ENCODE data around the gene XIRP2. TPM values are rescaled to one million over a fixed set of nuclear protein-coding genes. Genes with fewer than 3 reads are reported as not detected.

The XIRP2 gene
- total and polyA plus RNA-seq, 10 of the 15 experiments (the other 5 are each of a cell fraction or from before 2014, with no cell fraction given), result 0.03 TPM; not detected in 9

- TF ChIP-seq ZBTB11 (CRISPR knock-in tag; IDR thresholded peaks at IDR 0.05), result no peak
- TF ChIP-seq EED (IDR thresholded peaks at IDR 0.05; ENCODE audit: low read depth), result no peak
- TF ChIP-seq STAT1 (conservative IDR thresholded peaks at IDR 0.05), result no peak
- TF ChIP-seq MXI1 (IDR thresholded peaks at IDR 0.05; ENCODE audit: low read depth, low read length), result no peak
- no peak for TF ChIP-seq ATF2 (IDR thresholded peaks at IDR 0.05; ENCODE audit: low read length)
- TF ChIP-seq ZNF622 (IDR thresholded peaks at IDR 0.05), result no peak
- no peak for TF ChIP-seq TCF12 (IDR thresholded peaks at IDR 0.05; ENCODE audit: low read depth, low read length)
Measured at GRCh38 chr2:166944909-166945308, 56.6 kb downstream of the XIRP2 start (continued).

GRCh38 chr2:166957686-166958085 is 69.4 kb downstream of the XIRP2 start:
- H3K4me3 ChIP-seq, result no peak overlapping the region
- ChIA-PET RAD21 (ENCODE audit: unreplicated experiment) (no interaction called here), CTCF (no interaction called here), POLR2A (no interaction called here), SMC1A (ENCODE audit: uncharacterized antibody, unreplicated experiment) (no interaction called here)
- no peaks in the 10 kb centered on the region for H3K27me3 ChIP-seq (replicated peaks in 1 of 2; ENCODE audit: control insufficient read depth in 2 of 2, insufficient read depth in 2 of 2, low read length in 1 of 2)
- DNase-seq (ENCODE audit: low read depth, low spot score) (no peak), ATAC-seq (no peak), FAIRE-seq (no peak)
- TF ChIP-seq ZBTB4 (CRISPR knock-in tag; IDR thresholded peaks at IDR 0.05) (no peak), CREB1 (IDR thresholded peaks at IDR 0.05; ENCODE audit: low read depth) (no peak), ZNF207 (IDR thresholded peaks at IDR 0.05; ENCODE audit: borderline replicate concordance) (no peak), CBFB (IDR thresholded peaks at IDR 0.05; ENCODE audit: low read depth) (no peak), ZNF687 (IDR thresholded peaks at IDR 0.05) (no peak), ZBED1 (IDR thresholded peaks at IDR 0.05; ENCODE audit: borderline replicate concordance) (no peak)
- no peak overlapping the region for H3K9ac ChIP-seq (ENCODE audit: control insufficient read depth, insufficient read depth, low read length)
- no peaks in the 10 kb centered on the region for H3K36me3 ChIP-seq (ENCODE audit: control insufficient read depth in 2 of 2, insufficient read depth in 2 of 2, low read length in 1 of 2)
- no peak overlapping the region for H2AFZ ChIP-seq (ENCODE audit: control insufficient read depth, low read depth, low read length)
- no peaks in the 10 kb centered on the region for H4K20me1 ChIP-seq (ENCODE audit: control insufficient read depth, insufficient read depth)
- H3K79me2 ChIP-seq (ENCODE audit: control insufficient read depth, insufficient read depth, low read length), result no peaks in the 10 kb centered on the region
- 0% methylated on average over 3 of the region's 3 CpGs for WGBS (ENCODE audit: insufficient coverage, insufficient replicate concordance, low lambda C conversion rate, missing lambda C conversion rate)
- no peaks in the 10 kb centered on the region for H3K4me1 ChIP-seq (ENCODE audit: control insufficient read depth, insufficient read depth, low read length)
- intact Hi-C loops (cut with micrococcal nuclease; ENCODE audit: unreplicated experiment), result no loop called here
- BruUV-seq (replicated peaks), result no TSS peak
- no peak overlapping the region for H3K27ac ChIP-seq (ENCODE audit: control insufficient read depth, insufficient read depth)
- in situ Hi-C loops (cut with MboI), result no loop called here
- H3K4me2 ChIP-seq (ENCODE audit: control insufficient read depth, insufficient read depth), result no peak overlapping the region
- no peaks in the 10 kb centered on the region for H3K9me3 ChIP-seq (replicated peaks; ENCODE audit: control insufficient read depth, insufficient read depth, low read length)
